OCI-LY7 (cell line): ENCODE data around the gene VRK3.

ENCODE experiments used
- EZH2phosphoT487 ChIP-seq: fragments of 200-600 bp; sonication (generic); IDR thresholded peaks from 2 replicates; pipeline ENCODE4 v1.6.1; 2018; ENCODE audit warnings: low read depth, borderline replicate concordance, mild to moderate bottlenecking, mixed run types, antibody characterized with exemption, low read length, moderate library complexity, mixed read lengths
- TF ChIP-seq, protein P1 (sequence below): fragments of 200-600 bp; sonication (generic); conservative IDR thresholded peaks from 2 replicates; pipeline ENCODE4 v1.5.1; 2014; ENCODE audit warnings: mild to moderate bottlenecking, antibody characterized with exemption, low read length, moderate library complexity, mixed read lengths

DNA sequence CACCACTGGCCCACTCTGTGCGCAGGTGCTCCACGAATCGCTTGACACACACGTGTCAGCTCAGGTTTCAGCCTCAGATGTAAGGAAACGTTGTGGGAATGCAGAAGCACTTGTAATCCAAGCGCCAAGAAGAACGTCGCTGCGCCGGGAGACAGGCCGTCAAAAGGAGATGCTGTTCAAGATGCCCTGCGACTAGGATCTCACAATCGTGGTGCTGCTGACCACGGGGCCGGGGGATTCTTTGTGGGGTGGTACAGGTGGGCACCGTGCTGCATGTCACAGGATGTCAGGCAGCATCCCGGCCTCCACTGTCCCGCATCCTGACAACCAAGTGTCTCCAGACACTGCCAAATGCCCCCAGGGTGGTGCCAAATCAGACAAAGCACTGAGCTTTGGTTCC lies 47.3 kb downstream of the VRK3 start:
- TF ChIP-seq, protein P1, sequence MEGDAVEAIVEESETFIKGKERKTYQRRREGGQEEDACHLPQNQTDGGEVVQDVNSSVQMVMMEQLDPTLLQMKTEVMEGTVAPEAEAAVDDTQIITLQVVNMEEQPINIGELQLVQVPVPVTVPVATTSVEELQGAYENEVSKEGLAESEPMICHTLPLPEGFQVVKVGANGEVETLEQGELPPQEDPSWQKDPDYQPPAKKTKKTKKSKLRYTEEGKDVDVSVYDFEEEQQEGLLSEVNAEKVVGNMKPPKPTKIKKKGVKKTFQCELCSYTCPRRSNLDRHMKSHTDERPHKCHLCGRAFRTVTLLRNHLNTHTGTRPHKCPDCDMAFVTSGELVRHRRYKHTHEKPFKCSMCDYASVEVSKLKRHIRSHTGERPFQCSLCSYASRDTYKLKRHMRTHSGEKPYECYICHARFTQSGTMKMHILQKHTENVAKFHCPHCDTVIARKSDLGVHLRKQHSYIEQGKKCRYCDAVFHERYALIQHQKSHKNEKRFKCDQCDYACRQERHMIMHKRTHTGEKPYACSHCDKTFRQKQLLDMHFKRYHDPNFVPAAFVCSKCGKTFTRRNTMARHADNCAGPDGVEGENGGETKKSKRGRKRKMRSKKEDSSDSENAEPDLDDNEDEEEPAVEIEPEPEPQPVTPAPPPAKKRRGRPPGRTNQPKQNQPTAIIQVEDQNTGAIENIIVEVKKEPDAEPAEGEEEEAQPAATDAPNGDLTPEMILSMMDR: no peak
- no peak for TF ChIP-seq EZH2phosphoT487
